AG04450 (cell line): ENCODE measurements around the gene TCF15. TPM values are rescaled to one million over a fixed set of nuclear protein-coding genes. Genes with fewer than 3 reads are reported as not detected.

Experiments
- CTCF ChIA-PET: fragments of 300-600, 350-600 bp; formaldehyde crosslinking; extraction: SDS; loops from one replicate; lab custom pipeline; 2022; ENCODE audit warnings: antibody characterized with exemption, inconsistent platforms; lab: Charles Lee
- POLR2A ChIA-PET: fragments of 350-600 bp; formaldehyde crosslinking; extraction: SDS; loops from one replicate; lab custom pipeline; 2021; ENCODE audit warnings: antibody characterized with exemption, inconsistent platforms; lab: Yijun Ruan, JAX
- DNase-seq: peaks from one replicate; pipeline ENCODE4 v3.0.0-alpha.2; 2011; ENCODE audit warnings: low read depth, low spot score
- H3K27ac ChIP-seq: one replicate; pipeline ENCODE4 v1.5.1; 2012; ENCODE audit warnings: low read depth, low read length, control low read depth
- H3K27me3 ChIP-seq: one replicate; pipeline ENCODE4 v1.6.0; 2012; ENCODE audit warnings: low read length; ENCODE audit not compliant: control insufficient read depth, insufficient read depth
- H3K4me3 ChIP-seq: 2 replicates; pipeline ENCODE4 v1.5.1; 2011; ENCODE audit warnings: mild to moderate bottlenecking, low read depth, low read length, control low read depth
- H3K9me3 ChIP-seq: 2 replicates; pipeline ENCODE4 v1.5.1; 2012; ENCODE audit warnings: low read length; ENCODE audit not compliant: control insufficient read depth, insufficient read depth
- polyA plus RNA-seq: library from polyadenylated mRNA; depleted of rRNA; stranded (reverse); fragments of >200 nt; gene quantifications from 2 replicates; pipeline ENCODE4 v1.2.3, GENCODE V29; 2011
- TF ChIP-seq, protein P1 (sequence below): IDR thresholded peaks from 2 replicates; pipeline ENCODE4 v1.5.1; 2011; ENCODE audit warnings: low read depth, low read length, control low read depth, inconsistent platforms

TCF15 gene
- polyA plus RNA-seq, 1 experiment, result not detected

DNA sequence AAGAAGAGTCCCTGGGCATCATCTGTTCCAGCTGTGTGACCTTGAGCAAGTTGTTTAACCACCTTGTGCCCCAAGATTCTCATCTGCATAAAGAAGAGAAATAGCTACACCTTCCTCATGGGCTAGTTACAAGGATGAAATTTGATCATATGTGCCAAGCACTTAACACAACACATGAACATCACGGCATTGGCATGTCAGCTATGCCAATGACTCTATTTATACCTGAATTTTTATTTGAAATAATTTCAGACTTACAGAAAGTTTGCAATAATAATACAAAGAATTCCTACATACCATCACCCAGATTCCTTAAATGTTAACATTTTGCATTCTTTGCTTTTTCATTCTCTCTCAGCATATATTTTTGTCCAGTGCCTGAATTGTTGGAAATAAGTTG, 21.0 kb upstream of the TCF15 start:
- H3K4me3 ChIP-seq, result no peak overlapping the region
- TF ChIP-seq, protein P1, sequence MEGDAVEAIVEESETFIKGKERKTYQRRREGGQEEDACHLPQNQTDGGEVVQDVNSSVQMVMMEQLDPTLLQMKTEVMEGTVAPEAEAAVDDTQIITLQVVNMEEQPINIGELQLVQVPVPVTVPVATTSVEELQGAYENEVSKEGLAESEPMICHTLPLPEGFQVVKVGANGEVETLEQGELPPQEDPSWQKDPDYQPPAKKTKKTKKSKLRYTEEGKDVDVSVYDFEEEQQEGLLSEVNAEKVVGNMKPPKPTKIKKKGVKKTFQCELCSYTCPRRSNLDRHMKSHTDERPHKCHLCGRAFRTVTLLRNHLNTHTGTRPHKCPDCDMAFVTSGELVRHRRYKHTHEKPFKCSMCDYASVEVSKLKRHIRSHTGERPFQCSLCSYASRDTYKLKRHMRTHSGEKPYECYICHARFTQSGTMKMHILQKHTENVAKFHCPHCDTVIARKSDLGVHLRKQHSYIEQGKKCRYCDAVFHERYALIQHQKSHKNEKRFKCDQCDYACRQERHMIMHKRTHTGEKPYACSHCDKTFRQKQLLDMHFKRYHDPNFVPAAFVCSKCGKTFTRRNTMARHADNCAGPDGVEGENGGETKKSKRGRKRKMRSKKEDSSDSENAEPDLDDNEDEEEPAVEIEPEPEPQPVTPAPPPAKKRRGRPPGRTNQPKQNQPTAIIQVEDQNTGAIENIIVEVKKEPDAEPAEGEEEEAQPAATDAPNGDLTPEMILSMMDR, result no peak
- no peak for DNase-seq
- no peak overlapping the region for H3K27ac ChIP-seq
- ChIA-PET CTCF (interaction anchor here (0.5 to 2.8 kb wide), 3 partner anchors 14 to 1125 kb away, joined by 3 to 9 read pairs (median 3); no protein-coding TSS in a partner anchor), POLR2A (no interaction called here)
- H3K27me3 ChIP-seq, result peaks cover 43% of the 10 kb centered on the region
- H3K9me3 ChIP-seq, result no peaks in the 10 kb centered on the region

DNA sequence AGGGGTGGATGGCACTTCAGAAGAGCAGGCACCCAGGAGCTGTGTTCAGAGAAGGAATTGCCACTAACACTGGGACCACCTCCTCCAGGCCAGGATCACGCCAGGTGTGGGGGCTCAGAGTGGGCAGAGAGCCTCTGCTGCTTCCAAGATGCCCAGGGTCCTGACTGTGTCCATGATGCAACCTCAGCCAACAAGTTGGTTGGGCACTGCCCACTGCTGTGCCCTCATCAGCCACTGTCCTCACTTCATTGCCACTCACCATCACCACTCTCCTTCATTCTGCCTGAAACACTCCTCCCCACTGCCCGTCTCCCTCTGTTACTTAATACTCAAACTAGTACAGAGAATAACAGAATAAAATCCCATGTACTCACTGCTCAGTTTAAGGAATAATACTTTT, 16.5 kb upstream of the TCF15 start:
- no peak for DNase-seq
- ChIA-PET CTCF (interaction anchor here (2.0 kb wide), 1 partner anchor 19 kb away, joined by 6 read pairs; no protein-coding TSS in a partner anchor), POLR2A (no interaction called here)
- no peaks in the 10 kb centered on the region for H3K9me3 ChIP-seq
- H3K27ac ChIP-seq, result no peak overlapping the region
- peaks cover 27% of the 10 kb centered on the region for H3K27me3 ChIP-seq
- TF ChIP-seq, protein P1, result no peak
- H3K4me3 ChIP-seq, result no peak overlapping the region

DNA sequence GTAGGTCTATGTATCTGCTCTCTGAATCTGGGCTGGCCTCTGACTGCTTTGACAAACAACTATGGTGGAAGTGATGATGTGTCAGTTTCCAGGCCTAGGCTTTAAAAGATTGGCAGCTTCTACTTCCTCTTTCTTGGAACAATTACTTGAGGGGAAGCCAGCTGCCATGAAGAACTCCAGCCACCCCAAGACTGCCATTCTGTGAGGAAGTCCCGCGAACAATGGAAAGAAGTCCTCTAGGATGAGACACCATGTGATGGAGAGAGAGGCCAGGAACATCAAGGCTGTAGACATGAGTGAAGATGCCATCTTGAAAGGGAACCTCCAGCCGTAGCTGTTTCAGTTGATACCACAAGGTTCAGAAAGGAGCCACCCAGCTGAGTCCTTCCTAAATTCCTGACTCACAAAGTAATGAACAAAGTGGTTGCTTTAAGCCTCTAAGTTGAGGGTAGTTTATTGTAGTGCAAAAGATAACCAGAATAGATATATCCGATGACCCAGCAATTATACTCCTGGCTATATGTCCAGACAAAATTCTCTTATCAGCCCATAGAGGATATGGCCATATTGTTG, 15.3 kb upstream of the TCF15 start:
- no peak for DNase-seq
- CTCF ChIA-PET, result interaction anchor here (0.6 kb wide), 1 partner anchor 102 kb away, joined by 3 read pairs; no protein-coding TSS in a partner anchor
- Histone ChIP-seq H3K27ac (no peak overlapping the region), H3K27me3 (peaks cover 34% of the 10 kb centered on the region), H3K9me3 (no peaks in the 10 kb centered on the region), H3K4me3 (no peak overlapping the region)
- POLR2A ChIA-PET, result no interaction called here
- TF ChIP-seq, protein P1, result no peak

DNA sequence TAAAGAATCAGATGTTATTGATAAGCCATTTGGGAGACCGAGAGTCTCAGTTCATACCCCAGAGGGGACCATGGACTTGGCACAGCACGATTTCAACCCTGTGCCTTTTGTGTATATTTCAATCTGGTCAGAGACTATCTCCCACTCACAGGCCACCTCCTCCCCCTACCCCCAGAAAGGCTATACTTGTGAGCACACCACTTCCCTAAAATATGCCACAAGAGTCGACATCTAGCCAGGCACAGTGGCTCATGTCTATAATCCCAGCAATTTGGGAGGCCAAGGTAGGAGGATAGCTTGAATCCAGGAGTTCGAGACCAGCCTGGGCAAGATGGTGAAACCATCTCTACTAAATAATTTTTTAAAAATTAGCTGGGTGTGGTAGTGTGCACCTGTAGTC, 13.6 kb upstream of the TCF15 start:
- H3K27me3 ChIP-seq, result peaks cover 34% of the 10 kb centered on the region
- TF ChIP-seq, protein P1, result no peak
- no peak overlapping the region for H3K27ac ChIP-seq
- no peaks in the 10 kb centered on the region for H3K9me3 ChIP-seq
- no peak for DNase-seq
- H3K4me3 ChIP-seq, result no peak overlapping the region
- POLR2A ChIA-PET, result no interaction called here
- CTCF ChIA-PET, result interaction anchor here (0.5 to 1.6 kb wide), 2 partner anchors 22 to 104 kb away, joined by 7 to 8 read pairs; no protein-coding TSS in a partner anchor

DNA sequence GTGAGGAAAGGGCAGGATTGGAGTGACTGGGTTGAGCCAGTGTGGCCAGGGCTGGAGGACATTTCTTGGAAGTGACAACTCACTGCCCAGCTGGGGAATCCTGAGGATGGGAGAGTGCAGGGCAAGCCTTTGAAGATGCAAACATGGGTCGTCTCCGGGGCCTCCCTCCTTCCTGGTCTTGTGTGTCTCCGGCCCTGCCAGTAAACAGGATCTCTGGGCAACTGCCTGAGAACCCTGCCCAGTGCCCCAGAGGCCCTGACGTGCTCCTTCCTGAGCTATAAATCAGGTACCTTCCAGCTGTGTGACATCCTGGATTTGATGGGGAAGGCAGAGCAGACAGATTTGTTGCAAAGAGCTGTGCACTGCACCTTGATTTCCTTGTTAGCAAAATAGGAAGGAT, 12.9 kb upstream of the TCF15 start:
- TF ChIP-seq, protein P1, result no peak
- CTCF ChIA-PET, result interaction anchor here (0.5 to 1.6 kb wide), 2 partner anchors 22 to 105 kb away, joined by 7 to 8 read pairs; no protein-coding TSS in a partner anchor
- Histone ChIP-seq H3K27me3 (peaks cover 33% of the 10 kb centered on the region), H3K4me3 (no peak overlapping the region), H3K9me3 (peaks cover 4% of the 10 kb centered on the region; the same call in 1 of the 2 replicates), H3K27ac (no peak overlapping the region)
- POLR2A ChIA-PET, result no interaction called here
- no peak for DNase-seq
